Osteocyte (in vitro differentiated cells): ENCODE data around the gene ERMAP. TPM values are rescaled to one million over a fixed set of nuclear protein-coding genes. Genes with fewer than 3 reads are reported as not detected.
A peak's percentile ranks its signal among the peaks of the same experiment; 100 is the strongest.

ENCODE experiments used
- DNase-seq: peaks from one replicate; pipeline ENCODE4 v3.0.0; 2021; ENCODE audit warnings: mixed read lengths; ENCODE audit not compliant: unreplicated experiment; ENCODE audit errors: extremely low spot score
- H3K27ac Mint-ChIP-seq: one replicate; pipeline ENCODE4 v1.8.0; 2021; ENCODE audit warnings: mild to moderate bottlenecking, mixed read lengths; ENCODE audit not compliant: unreplicated experiment
- H3K27me3 Mint-ChIP-seq: one replicate; pipeline ENCODE4 v1.8.0; 2021; ENCODE audit warnings: mixed read lengths; ENCODE audit not compliant: unreplicated experiment
- H3K36me3 Mint-ChIP-seq: one replicate; pipeline ENCODE4 v1.8.0; 2021; ENCODE audit warnings: mixed read lengths; ENCODE audit not compliant: unreplicated experiment
- H3K4me1 Mint-ChIP-seq: one replicate; pipeline ENCODE4 v1.8.0; 2021; ENCODE audit warnings: mixed read lengths; ENCODE audit not compliant: unreplicated experiment
- H3K4me3 Mint-ChIP-seq: one replicate; pipeline ENCODE4 v1.8.0; 2021; ENCODE audit warnings: mild to moderate bottlenecking, moderate library complexity, mixed read lengths; ENCODE audit not compliant: unreplicated experiment
- H3K9me3 Mint-ChIP-seq: one replicate; pipeline ENCODE4 v1.8.0; 2021; ENCODE audit warnings: mixed read lengths; ENCODE audit not compliant: unreplicated experiment
- total RNA-seq: library from RNA; stranded (reverse); gene quantifications from 2 replicates; pipeline ENCODE4 v1.2.1, GENCODE V29; 2021
- TF ChIP-seq, protein P1 (sequence below): fragments of 200-600 bp; sonication (generic); IDR thresholded peaks from 2 replicates; pipeline ENCODE4 v1.5.0; 2021; ENCODE audit warnings: antibody characterized with exemption, mild to moderate bottlenecking, moderate library complexity

Gene ERMAP
- total RNA-seq, 1 donor from 2014 or later: 13.8 TPM

DNA sequence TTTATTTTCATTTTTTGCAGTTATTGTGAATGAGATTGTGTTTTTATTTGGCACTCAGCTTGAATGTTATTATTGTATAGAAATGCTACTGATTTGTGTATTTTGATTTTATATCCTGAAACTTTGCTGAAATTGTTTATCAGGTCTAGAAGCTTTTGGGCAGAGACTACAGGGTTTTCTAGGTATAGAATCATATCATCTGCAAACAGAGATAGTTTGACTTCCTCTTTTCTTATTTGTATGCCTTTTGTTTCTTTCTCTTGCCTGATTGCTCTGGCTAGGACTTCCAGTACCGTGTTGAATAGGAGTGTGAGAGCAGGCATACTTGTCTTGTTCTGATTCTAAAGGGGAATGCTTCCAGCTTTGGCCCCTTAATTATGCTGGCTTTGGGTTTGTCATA lies 56.7 kb downstream of the ERMAP start:
- no peak overlapping the region for H3K27ac Mint-ChIP-seq
- no peak overlapping the region for H3K4me3 Mint-ChIP-seq
- H3K36me3 Mint-ChIP-seq: no peaks in the 10 kb centered on the region
- H3K4me1 Mint-ChIP-seq: no peaks in the 10 kb centered on the region
- H3K27me3 Mint-ChIP-seq: peaks cover 78% of the 10 kb centered on the region
- DNase-seq: no peak
- TF ChIP-seq, protein P1, sequence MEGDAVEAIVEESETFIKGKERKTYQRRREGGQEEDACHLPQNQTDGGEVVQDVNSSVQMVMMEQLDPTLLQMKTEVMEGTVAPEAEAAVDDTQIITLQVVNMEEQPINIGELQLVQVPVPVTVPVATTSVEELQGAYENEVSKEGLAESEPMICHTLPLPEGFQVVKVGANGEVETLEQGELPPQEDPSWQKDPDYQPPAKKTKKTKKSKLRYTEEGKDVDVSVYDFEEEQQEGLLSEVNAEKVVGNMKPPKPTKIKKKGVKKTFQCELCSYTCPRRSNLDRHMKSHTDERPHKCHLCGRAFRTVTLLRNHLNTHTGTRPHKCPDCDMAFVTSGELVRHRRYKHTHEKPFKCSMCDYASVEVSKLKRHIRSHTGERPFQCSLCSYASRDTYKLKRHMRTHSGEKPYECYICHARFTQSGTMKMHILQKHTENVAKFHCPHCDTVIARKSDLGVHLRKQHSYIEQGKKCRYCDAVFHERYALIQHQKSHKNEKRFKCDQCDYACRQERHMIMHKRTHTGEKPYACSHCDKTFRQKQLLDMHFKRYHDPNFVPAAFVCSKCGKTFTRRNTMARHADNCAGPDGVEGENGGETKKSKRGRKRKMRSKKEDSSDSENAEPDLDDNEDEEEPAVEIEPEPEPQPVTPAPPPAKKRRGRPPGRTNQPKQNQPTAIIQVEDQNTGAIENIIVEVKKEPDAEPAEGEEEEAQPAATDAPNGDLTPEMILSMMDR: no peak
- H3K9me3 Mint-ChIP-seq: peaks cover 7% of the 10 kb centered on the region

DNA sequence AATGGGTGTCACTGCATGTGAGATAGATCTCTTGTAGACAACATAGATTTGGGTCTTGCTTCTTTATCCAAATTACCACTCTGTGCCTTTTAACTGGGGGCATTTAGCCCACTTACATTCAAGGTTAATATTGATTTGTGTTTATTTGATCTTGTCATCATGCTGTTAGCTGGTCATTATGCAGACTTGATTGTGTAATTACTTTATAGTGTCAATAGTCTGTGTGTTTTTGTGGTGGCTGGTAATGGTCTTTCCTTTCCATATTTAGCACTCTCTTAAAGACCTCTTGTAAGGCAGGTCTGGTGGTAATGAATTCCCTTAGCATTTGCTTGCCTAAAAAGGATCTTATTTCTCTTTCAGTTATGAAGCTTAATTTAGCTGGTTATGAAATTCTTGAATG lies 59.1 kb downstream of the ERMAP start:
- H3K36me3 Mint-ChIP-seq: no peaks in the 10 kb centered on the region
- H3K4me3 Mint-ChIP-seq: no peak overlapping the region
- no peaks in the 10 kb centered on the region for H3K4me1 Mint-ChIP-seq
- no peak for DNase-seq
- TF ChIP-seq, protein P1: no peak
- H3K27me3 Mint-ChIP-seq: peaks cover 65% of the 10 kb centered on the region
- H3K9me3 Mint-ChIP-seq: peaks cover 7% of the 10 kb centered on the region
- H3K27ac Mint-ChIP-seq: no peak overlapping the region

DNA sequence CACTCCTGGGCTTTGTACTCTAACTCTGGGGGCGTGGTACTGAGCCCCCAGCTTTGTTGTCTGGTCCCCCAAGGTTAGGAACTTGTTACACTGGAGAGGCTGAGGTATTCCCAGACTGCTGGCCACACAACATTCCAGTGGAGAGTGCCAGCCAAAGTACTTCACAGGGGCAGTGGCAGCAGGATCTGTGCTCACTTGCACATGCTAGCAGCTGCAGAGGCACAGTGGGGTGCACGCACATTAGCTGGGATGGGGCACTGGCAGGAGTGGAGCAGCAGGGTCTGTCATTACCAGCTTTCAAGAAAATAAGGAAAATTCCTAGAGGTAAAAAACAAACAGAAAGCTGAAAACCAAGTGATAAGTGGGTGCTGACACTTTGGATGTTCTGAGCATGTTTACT lies 60.5 kb downstream of the ERMAP start:
- H3K27ac Mint-ChIP-seq: no peak overlapping the region

DNA sequence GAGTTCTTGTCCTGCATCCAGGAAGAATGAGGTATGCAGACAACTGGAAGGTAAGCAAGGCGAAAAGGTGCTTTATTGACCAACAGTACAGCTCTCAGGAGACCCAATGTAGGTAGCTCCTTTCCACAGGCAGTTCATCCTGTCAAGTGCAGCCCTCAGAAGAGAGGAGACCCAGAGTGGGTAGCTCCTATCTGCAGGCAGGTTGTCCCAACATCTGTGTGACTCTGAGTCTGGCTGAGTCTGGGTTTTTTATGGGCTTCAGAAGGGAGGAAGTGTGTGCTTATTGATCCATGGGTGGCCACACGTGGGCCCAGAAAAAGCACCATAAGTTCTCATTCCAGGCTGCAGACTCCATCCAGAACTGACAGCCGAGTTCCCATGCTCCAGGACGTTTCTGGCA lies 63.5 kb downstream of the ERMAP start:
- TF ChIP-seq, protein P1: no peak
- no peaks in the 10 kb centered on the region for H3K4me1 Mint-ChIP-seq
- DNase-seq: no peak
- no peak overlapping the region for H3K4me3 Mint-ChIP-seq
- H3K9me3 Mint-ChIP-seq: no peaks in the 10 kb centered on the region
- peaks cover 57% of the 10 kb centered on the region for H3K27me3 Mint-ChIP-seq
- no peaks in the 10 kb centered on the region for H3K36me3 Mint-ChIP-seq
- no peak overlapping the region for H3K27ac Mint-ChIP-seq

More for the DNA sequence above, 60.5 kb downstream of the ERMAP start:
- TF ChIP-seq, protein P1: no peak
- H3K4me3 Mint-ChIP-seq: no peak overlapping the region
- H3K36me3 Mint-ChIP-seq: no peaks in the 10 kb centered on the region
- H3K27me3 Mint-ChIP-seq: peaks cover 65% of the 10 kb centered on the region
- no peaks in the 10 kb centered on the region for H3K4me1 Mint-ChIP-seq
- peaks cover 7% of the 10 kb centered on the region for H3K9me3 Mint-ChIP-seq
- DNase-seq: no peak

DNA sequence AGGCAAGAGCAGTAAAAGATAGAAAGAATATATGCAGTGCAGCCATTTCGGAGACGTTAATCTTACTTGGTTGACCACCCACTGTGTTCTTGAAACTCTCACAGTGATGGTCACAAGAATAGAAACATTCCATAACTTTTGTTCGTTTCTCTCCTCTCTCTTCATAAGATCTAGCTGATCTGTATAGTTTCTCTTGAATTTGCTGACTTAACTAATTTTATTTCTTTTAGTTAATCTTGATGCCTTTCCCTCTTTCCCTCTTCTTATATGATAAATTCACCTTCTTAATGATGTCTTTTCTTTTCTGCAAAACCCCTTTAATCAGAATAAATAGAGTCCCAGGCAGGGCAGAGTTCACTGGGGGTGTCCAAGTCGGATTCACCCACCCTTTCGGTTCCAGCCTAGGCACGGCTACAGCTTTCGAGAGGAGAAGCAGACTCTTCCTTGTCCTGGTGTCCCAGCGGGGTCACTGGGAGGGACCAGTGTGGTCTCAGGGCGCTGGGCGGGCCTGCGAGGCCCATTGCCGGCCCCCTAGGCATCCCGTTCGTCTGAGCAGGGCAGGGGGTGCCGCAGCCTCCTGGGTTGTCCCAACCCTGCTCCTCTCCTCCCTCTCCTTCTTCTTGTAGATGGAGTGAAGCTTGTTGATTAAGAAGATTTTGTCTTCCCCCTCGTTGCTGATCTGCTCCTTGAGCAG lies 69.3 kb downstream of the ERMAP start:
- Mint-ChIP-seq H3K27me3 (peaks cover 41% of the 10 kb centered on the region), H3K27ac (no peak overlapping the region), H3K36me3 (no peaks in the 10 kb centered on the region), H3K4me3 (no peak overlapping the region), H3K9me3 (no peaks in the 10 kb centered on the region), H3K4me1 (no peaks in the 10 kb centered on the region)
- DNase-seq: peak; percentile 78
- TF ChIP-seq, protein P1: no peak
